Lower lobe of right lung (tissue), 2 donors: ENCODE data around the gene TRRAP. TPM values are rescaled to one million over a fixed set of nuclear protein-coding genes. Genes with fewer than 3 reads are reported as not detected.

ENCODE experiments used
- ATAC-seq, 2 donors: fragments of 200-7000 bp; cut with Tn5 transposase; one replicate each; pipeline ENCODE4 v1.9.1; 2020 to 2022; ENCODE audit warnings: mild to moderate bottlenecking in 2 of 2, moderate library complexity in 2 of 2
- DNase-seq: peaks from one replicate; pipeline ENCODE4 v3.0.0-alpha.2; 2020
- H3K27ac ChIP-seq: fragments of 200-600 bp; one replicate; pipeline ENCODE4 v1.8.0; 2022
- H3K27me3 ChIP-seq: fragments of 200-600 bp; one replicate; pipeline ENCODE4 v1.8.0; 2022; ENCODE audit warnings: low read depth
- H3K36me3 ChIP-seq: fragments of 200-600 bp; one replicate; pipeline ENCODE4 v1.8.0; 2022; ENCODE audit warnings: mild to moderate bottlenecking
- H3K4me1 ChIP-seq: fragments of 200-600 bp; one replicate; pipeline ENCODE4 v1.8.0; 2022
- H3K4me3 ChIP-seq: fragments of 200-600 bp; one replicate; pipeline ENCODE4 v1.8.0; 2022; ENCODE audit warnings: mild to moderate bottlenecking
- H3K9me3 ChIP-seq: fragments of 200-600 bp; one replicate; pipeline ENCODE4 v1.8.0; 2022
- intact Hi-C: fragments of 100-400 bp; cut with DNase I; formaldehyde crosslinking; loops from one replicate; pipeline ENCODE4 v1.11.0; 2022
- total RNA-seq: library from RNA; stranded (reverse); fragmentation: NEBNext Ultra II Directional; extraction: Animal tissue kit (Norgen Biotek cat#: 25700); gene quantifications from one replicate; pipeline ENCODE4 v1.2.1, GENCODE V29; 2021
- TF ChIP-seq, protein P1 (sequence below): fragments of 200-600 bp; IDR thresholded peaks from one replicate; pipeline ENCODE4 v1.8.0; 2022; ENCODE audit warnings: antibody characterized with exemption, mild to moderate bottlenecking
- donor health status: DM: no; HTN: yes; CAD: no; lungs with severe emphysema.

TRRAP gene
- total RNA-seq, 1 donor from 2014 or later, result 38.5 TPM

DNA sequence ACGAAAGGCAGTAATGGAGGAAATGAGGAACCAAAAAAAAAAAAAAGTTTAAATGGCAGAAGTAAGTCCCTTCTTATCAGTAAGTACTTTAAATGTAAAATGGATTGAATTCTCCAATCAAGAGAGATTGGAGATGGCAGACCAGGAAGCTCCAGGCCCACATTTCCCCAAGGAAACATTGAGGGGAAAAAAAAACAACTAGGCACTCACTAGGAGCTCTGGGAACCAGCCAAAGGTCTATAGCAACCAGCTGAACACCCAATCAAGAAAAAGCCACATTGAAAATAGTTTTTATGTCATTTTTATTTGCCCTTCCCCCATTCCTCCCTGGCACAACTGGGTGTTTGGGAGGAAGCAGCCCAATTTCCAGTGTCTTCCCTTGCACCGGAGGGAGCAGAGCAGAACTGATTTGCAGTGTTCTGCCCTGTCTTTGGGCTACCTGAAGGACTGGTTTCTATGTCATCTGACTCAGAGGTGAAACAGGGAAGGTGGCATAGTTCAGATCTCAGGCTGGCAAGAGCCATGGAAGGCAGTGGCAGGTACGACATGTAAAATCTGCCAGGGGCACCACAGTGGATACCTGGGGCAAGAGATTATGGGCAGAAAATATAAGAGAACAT is 143.7 kb downstream of the TRRAP start:
- no peak for ATAC-seq
- Histone ChIP-seq H3K4me1 (peaks cover 11% of the 10 kb centered on the region), H3K36me3 (peaks cover 11% of the 10 kb centered on the region), H3K27ac (no peak overlapping the region), H3K9me3 (no peaks in the 10 kb centered on the region), H3K4me3 (no peak overlapping the region), H3K27me3 (no peaks in the 10 kb centered on the region)
- intact Hi-C loops, result no loop called here
- DNase-seq, result no peak
- TF ChIP-seq, protein P1, sequence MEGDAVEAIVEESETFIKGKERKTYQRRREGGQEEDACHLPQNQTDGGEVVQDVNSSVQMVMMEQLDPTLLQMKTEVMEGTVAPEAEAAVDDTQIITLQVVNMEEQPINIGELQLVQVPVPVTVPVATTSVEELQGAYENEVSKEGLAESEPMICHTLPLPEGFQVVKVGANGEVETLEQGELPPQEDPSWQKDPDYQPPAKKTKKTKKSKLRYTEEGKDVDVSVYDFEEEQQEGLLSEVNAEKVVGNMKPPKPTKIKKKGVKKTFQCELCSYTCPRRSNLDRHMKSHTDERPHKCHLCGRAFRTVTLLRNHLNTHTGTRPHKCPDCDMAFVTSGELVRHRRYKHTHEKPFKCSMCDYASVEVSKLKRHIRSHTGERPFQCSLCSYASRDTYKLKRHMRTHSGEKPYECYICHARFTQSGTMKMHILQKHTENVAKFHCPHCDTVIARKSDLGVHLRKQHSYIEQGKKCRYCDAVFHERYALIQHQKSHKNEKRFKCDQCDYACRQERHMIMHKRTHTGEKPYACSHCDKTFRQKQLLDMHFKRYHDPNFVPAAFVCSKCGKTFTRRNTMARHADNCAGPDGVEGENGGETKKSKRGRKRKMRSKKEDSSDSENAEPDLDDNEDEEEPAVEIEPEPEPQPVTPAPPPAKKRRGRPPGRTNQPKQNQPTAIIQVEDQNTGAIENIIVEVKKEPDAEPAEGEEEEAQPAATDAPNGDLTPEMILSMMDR, result no peak

DNA sequence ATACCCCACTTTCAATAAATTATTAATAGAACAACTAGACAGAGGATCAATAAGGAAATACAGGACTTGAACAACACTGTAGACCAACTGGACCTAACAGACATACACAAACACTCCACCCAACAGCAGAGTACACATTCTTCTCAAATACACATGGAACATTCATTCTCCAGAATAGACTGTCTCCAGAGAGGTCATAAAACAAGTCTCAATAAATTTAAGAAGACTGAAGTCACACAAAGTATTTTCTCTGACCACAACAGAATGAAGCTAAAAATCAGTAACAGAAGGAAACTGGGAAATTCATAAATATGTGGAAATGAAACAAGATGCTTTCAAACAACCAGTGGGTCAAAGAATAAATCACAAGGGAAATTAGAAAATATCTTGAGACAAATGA is 145.7 kb downstream of the TRRAP start:
- intact Hi-C loops, result no loop called here
- TF ChIP-seq, protein P1, result no peak
- DNase-seq, result no peak
- Histone ChIP-seq H3K9me3 (no peaks in the 10 kb centered on the region), H3K36me3 (peaks cover 27% of the 10 kb centered on the region), H3K27ac (no peak overlapping the region), H3K4me1 (peaks cover 11% of the 10 kb centered on the region), H3K27me3 (no peaks in the 10 kb centered on the region), H3K4me3 (no peak overlapping the region)
- ATAC-seq, result no peak

DNA sequence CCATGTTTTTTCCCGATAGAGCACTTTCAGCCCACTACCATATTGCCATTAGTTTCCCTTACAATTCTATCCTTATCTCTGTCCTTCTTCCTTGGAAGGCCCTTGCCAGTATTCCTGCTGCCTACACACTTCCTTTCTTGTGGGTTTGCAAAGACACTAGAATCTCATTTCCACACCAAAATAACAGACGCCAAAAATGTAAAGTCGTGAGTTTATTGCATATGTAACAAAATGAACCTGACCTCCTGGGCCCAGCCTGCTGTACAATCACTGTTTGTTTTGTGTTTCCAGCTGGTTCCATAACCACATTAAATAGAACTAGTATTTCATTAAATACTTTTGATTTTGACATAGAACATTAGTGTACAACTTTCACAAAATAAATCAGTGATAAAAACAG is 148.9 kb downstream of the TRRAP start:
- no peak for DNase-seq
- intact Hi-C loops, result no loop called here
- H3K36me3 ChIP-seq, result peaks cover 47% of the 10 kb centered on the region

DNA sequence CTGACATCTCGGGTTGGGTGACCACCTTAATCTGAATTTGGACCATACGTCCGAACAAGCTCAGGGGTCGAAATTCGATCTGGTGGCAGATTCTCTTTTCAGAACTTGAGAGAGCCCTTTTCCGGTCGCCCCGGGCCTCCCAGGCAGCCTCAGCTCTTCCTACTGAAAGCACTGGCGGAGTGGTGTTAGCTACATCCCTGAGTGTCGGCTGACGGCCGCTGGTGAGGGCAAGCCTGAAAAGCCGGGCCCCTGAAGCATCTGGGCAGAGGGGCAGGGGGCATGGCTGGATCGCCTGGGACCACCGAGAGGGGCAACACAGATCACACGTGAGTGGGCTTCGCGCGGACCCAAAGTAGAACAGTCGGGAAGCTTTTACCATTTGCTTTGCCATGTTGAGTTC is 149.5 kb downstream of the TRRAP start:
- Histone ChIP-seq H3K27ac (no peak overlapping the region), H3K27me3 (no peaks in the 10 kb centered on the region), H3K9me3 (peaks cover 3% of the 10 kb centered on the region), H3K4me3 (no peak overlapping the region), H3K4me1 (no peaks in the 10 kb centered on the region), H3K36me3 (peaks cover 53% of the 10 kb centered on the region)
- ATAC-seq (no peak), DNase-seq (no peak)
- intact Hi-C loops, result no loop called here
- TF ChIP-seq, protein P1, result no peak

More for the DNA sequence above, 148.9 kb downstream of the TRRAP start:
- H3K4me3 ChIP-seq, result no peak overlapping the region
- TF ChIP-seq, protein P1, result no peak
- no peaks in the 10 kb centered on the region for H3K27me3 ChIP-seq
- H3K27ac ChIP-seq, result no peak overlapping the region
- ATAC-seq, result no peak
- peaks cover 3% of the 10 kb centered on the region for H3K9me3 ChIP-seq
- peaks cover 3% of the 10 kb centered on the region for H3K4me1 ChIP-seq

DNA sequence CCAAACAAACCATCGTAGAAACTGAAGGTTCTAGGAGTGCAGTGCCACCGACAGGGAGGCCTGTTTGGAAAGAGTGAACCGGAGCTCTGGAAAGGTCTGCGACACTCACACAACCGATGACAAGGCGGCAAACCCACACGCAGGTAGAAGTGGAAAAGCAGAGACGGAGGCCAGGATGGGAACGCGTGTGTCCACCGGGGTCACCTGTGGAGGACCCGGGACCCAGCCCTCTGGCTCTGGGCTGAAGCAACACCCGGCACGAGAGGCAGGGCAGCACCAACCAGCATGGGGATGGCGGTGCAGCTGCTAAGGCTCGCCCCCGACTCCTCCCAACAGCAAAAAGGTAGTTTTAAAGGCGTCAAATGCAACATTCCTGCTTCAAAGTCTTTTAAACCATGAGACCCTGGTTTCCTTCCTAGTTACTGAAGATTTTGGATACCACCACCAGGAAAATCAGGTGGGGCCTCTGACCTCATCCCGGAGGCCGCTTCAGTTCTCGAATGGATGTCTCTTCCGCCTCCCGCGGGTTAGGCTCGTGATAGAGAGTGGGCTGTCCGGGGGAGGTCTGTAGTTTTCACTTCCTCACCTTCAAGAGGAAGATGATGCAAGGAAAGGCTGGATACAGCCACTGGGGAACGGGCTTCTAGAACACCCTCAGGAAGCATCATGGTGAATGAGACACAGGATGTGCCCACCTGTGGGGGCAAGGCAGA is 150.1 kb downstream of the TRRAP start:
- peaks cover 59% of the 10 kb centered on the region for H3K36me3 ChIP-seq
- DNase-seq, result no peak

More for the DNA sequence above, 150.1 kb downstream of the TRRAP start:
- H3K27ac ChIP-seq, result no peak overlapping the region
- no peak overlapping the region for H3K4me3 ChIP-seq
- TF ChIP-seq, protein P1, result no peak
- H3K4me1 ChIP-seq, result no peaks in the 10 kb centered on the region
- H3K27me3 ChIP-seq, result no peaks in the 10 kb centered on the region
- H3K9me3 ChIP-seq, result peaks cover 3% of the 10 kb centered on the region
- ATAC-seq, result peak in 1 of 2 donors; percentile 35
- intact Hi-C loops, result no loop called here
